MCF 10A (cell line): ENCODE data around the gene TMEM51. TPM values are rescaled to one million over a fixed set of nuclear protein-coding genes. Genes with fewer than 3 reads are reported as not detected.

Experiments used
- BruUV-seq: library from RNA; stranded (reverse); fragments of 400-500 nt; replicated peaks from 2 replicates; lab custom pipeline; 2021; lab: Mats Ljungman, UMichigan
- CTCF ChIA-PET: fragments of 300-600 bp; sonication (Branson Sonifier 250); formaldehyde crosslinking; extraction: SDS; loops from one replicate; lab custom pipeline; 2021; ENCODE audit warnings: antibody characterized with exemption, inconsistent platforms; lab: Yijun Ruan, JAX
- POLR2A ChIA-PET: fragments of 300-600, 350-650 bp; sonication (Branson Sonifier 250); formaldehyde crosslinking; extraction: SDS; loops from one replicate; lab custom pipeline; 2020; ENCODE audit warnings: antibody characterized with exemption, inconsistent platforms; lab: Yijun Ruan, JAX
- DNase-seq: peaks from one replicate; pipeline ENCODE4 v3.0.0-alpha.2; 2018; ENCODE audit not compliant: unreplicated experiment
- H3K27ac Mint-ChIP-seq: one replicate; pipeline ENCODE4 v1.8.0; 2022; ENCODE audit warnings: mild to moderate bottlenecking, low read depth, mixed read lengths; ENCODE audit not compliant: unreplicated experiment
- H3K27me3 Mint-ChIP-seq: one replicate; pipeline ENCODE4 v1.8.0; 2022; ENCODE audit warnings: mixed read lengths; ENCODE audit not compliant: insufficient read depth, unreplicated experiment
- H3K36me3 Mint-ChIP-seq: one replicate; pipeline ENCODE4 v1.8.0; 2022; ENCODE audit warnings: mild to moderate bottlenecking, moderate library complexity, mixed read lengths; ENCODE audit not compliant: insufficient read depth, unreplicated experiment
- H3K4me1 Mint-ChIP-seq: one replicate; pipeline ENCODE4 v1.8.0; 2022; ENCODE audit warnings: mixed read lengths; ENCODE audit not compliant: insufficient read depth, unreplicated experiment
- H3K4me3 Mint-ChIP-seq: one replicate; pipeline ENCODE4 v1.8.0; 2022; ENCODE audit warnings: mild to moderate bottlenecking, moderate library complexity, mixed read lengths; ENCODE audit not compliant: unreplicated experiment
- H3K9me3 Mint-ChIP-seq: one replicate; pipeline ENCODE4 v1.8.0; 2022; ENCODE audit warnings: mixed read lengths; ENCODE audit not compliant: unreplicated experiment
- intact Hi-C: fragments of 100-400 bp; cut with micrococcal nuclease; formaldehyde crosslinking; loops from 2 replicates; pipeline ENCODE4 v1.14.1; 2022
- total RNA-seq: library from RNA; stranded (reverse); gene quantifications from 2 replicates; pipeline ENCODE4 v1.2.3, GENCODE V29; 2022
- TF ChIP-seq, protein P1 (sequence below): fragments of 200-600 bp; IDR thresholded peaks from one replicate; pipeline ENCODE4 v1.8.0; 2022; ENCODE audit warnings: antibody characterized with exemption, mild to moderate bottlenecking; ENCODE audit not compliant: unreplicated experiment

Gene TMEM51
- total RNA-seq, 1 experiment from 2014 or later: 6.4 TPM

- Mint-ChIP-seq H3K27ac (no peak overlapping the region), H3K36me3 (peaks cover 7% of the 10 kb centered on the region), H3K4me3 (no peak overlapping the region), H3K4me1 (no peaks in the 10 kb centered on the region), H3K9me3 (no peaks in the 10 kb centered on the region), H3K27me3 (peaks cover 4% of the 10 kb centered on the region)
- CTCF ChIA-PET: interaction anchor here (0.6 to 1.3 kb wide), 5 partner anchors 10 to 154 kb away, joined by 3 to 5 read pairs (median 3); no protein-coding TSS in a partner anchor
- intact Hi-C loops: no loop called here
- no TSS peak for BruUV-seq
- TF ChIP-seq, protein P1, sequence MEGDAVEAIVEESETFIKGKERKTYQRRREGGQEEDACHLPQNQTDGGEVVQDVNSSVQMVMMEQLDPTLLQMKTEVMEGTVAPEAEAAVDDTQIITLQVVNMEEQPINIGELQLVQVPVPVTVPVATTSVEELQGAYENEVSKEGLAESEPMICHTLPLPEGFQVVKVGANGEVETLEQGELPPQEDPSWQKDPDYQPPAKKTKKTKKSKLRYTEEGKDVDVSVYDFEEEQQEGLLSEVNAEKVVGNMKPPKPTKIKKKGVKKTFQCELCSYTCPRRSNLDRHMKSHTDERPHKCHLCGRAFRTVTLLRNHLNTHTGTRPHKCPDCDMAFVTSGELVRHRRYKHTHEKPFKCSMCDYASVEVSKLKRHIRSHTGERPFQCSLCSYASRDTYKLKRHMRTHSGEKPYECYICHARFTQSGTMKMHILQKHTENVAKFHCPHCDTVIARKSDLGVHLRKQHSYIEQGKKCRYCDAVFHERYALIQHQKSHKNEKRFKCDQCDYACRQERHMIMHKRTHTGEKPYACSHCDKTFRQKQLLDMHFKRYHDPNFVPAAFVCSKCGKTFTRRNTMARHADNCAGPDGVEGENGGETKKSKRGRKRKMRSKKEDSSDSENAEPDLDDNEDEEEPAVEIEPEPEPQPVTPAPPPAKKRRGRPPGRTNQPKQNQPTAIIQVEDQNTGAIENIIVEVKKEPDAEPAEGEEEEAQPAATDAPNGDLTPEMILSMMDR: no peak
- POLR2A ChIA-PET: no interaction called here
- DNase-seq: no peak
These were observed 5.5 kb upstream of the TMEM51 start for GRCh38 chr1:15148004-15148403.

DNA sequence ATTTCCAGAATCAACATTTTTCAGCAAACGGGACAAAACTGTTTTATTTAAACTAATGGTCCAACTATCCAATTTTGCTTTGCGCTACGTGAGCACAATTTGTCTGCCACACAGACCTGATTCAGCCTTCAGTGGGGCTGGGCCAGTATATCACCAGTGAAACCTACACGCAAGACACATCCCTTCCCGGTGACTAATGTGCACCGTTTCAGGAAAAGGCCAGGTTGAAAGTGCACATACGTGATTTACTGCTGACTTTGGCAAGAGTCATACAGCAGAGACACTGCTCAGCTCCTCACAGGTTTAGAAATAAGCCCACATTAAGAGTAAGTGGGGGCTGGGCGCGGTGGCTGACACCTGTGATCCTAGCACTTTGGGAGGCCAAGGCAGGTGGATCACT lies 5.1 kb upstream of the TMEM51 start:
- POLR2A ChIA-PET: no interaction called here
- intact Hi-C loops: no loop called here
- no peak for DNase-seq
- BruUV-seq: no TSS peak
- CTCF ChIA-PET: interaction anchor here (0.6 to 1.3 kb wide), 4 partner anchors 11 to 154 kb away, joined by 3 to 5 read pairs (median 3); no protein-coding TSS in a partner anchor
- Mint-ChIP-seq H3K27me3 (no peaks in the 10 kb centered on the region), H3K36me3 (peaks cover 7% of the 10 kb centered on the region), H3K4me1 (no peaks in the 10 kb centered on the region), H3K9me3 (no peaks in the 10 kb centered on the region), H3K4me3 (no peak overlapping the region), H3K27ac (no peak overlapping the region)
- TF ChIP-seq, protein P1: no peak

- DNase-seq: no peak
- TF ChIP-seq, protein P1: no peak
- ChIA-PET CTCF (interaction anchor here (0.8 to 5.2 kb wide), 2 partner anchors 124 to 153 kb away, joined by 3 to 67 read pairs; no protein-coding TSS in a partner anchor), POLR2A (no interaction called here)
- Mint-ChIP-seq H3K4me3 (no peak overlapping the region), H3K4me1 (no peaks in the 10 kb centered on the region), H3K9me3 (no peaks in the 10 kb centered on the region), H3K27ac (no peak overlapping the region), H3K36me3 (peaks cover 7% of the 10 kb centered on the region), H3K27me3 (no peaks in the 10 kb centered on the region)
- no TSS peak for BruUV-seq
- intact Hi-C loops: no loop called here
These were observed 4.6 kb upstream of the TMEM51 start for GRCh38 chr1:15148941-15149340.

DNA sequence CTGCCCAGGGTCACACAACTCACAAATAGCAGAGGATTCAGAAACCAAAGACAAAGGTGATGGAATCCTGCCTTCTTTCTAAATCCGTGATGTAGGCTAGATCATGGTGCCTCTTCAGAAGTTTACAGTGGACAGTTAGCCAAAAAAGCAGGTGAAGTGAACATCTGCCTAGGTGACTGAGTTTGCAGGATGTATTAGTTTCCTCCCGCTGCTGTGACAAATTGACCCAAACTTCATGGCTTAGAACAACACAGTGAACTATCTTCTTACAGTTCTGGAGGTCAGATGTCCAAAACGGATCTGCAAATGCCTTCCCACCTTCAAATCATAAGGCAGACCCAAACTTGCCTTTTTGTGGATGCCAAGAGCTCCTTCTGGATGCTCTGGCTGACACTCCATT lies 3.2 kb upstream of the TMEM51 start:
- intact Hi-C loops: loop anchor here (5.0 kb wide), 1 partner anchor 282 kb away; no protein-coding TSS in a partner anchor
- TF ChIP-seq, protein P1: no peak
- no peak overlapping the region for H3K4me3 Mint-ChIP-seq
- H3K4me1 Mint-ChIP-seq: no peaks in the 10 kb centered on the region
- no peaks in the 10 kb centered on the region for H3K27me3 Mint-ChIP-seq
- DNase-seq: no peak
- ChIA-PET POLR2A (interaction anchor here (0.8 kb wide), 1 partner anchor 130 kb away, joined by 3 read pairs; no protein-coding TSS in a partner anchor), CTCF (interaction anchor here (0.9 to 5.2 kb wide), 4 partner anchors 8 to 122 kb away, joined by 3 to 67 read pairs (median 19); no protein-coding TSS in a partner anchor)
- BruUV-seq: no TSS peak
- H3K36me3 Mint-ChIP-seq: peaks cover 12% of the 10 kb centered on the region
- no peaks in the 10 kb centered on the region for H3K9me3 Mint-ChIP-seq
- H3K27ac Mint-ChIP-seq: no peak overlapping the region
